ENCODE measurements around the gene ATP11A. TPM values are rescaled to one million over a fixed set of nuclear protein-coding genes. Genes with fewer than 3 reads are reported as not detected.

The ATP11A gene
- total and polyA plus RNA-seq, 2 experiments from 2014 or later: 12.3 to 52.6 TPM

DNA sequence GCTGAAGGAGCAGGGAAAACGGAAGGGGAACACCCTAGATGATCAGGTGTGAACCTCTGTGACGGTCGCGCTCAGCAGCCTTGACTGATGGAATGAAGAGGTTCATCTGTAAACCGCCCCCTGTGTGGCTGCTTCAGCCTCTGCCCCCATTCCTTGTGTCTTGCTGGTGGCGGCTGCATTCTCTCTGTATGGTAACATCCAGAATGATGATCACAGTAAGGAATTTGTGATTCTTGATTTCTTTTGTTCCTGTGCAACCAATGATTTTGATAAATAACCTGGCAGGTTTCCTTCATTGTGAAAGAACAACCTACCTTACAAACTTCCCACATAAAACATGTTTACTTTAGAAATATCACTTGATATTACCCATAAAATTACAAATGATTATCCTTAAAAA, 160.4 kb downstream of the ATP11A start:
- Histone ChIP-seq H3K79me2 (replicated peaks; ENCODE audit: insufficient read depth) (no peaks in the 10 kb centered on the region), H3F3A (replicated peaks; ENCODE audit: low read depth) (0 out of 2 replicates have a peak, but pooled peaks cover 5% of the 10 kb centered on the region), H3K27ac (ENCODE audit: low read depth) (no peak overlapping the region), H3K4me1 (ENCODE audit: insufficient read depth) (no peaks in the 10 kb centered on the region), H2AFZ (no peak overlapping the region), H3K9me2 (ENCODE audit: insufficient read depth) (no peaks in the 10 kb centered on the region), H3K36me3 (ENCODE audit: insufficient read depth) (0 out of 2 replicates have a peak, but pooled peaks cover 10% of the 10 kb centered on the region), H3K4me3 (no peak overlapping the region), H3K4me2 (no peak overlapping the region), H4K20me1 (replicated peaks; ENCODE audit: insufficient read depth) (peaks cover 4% of the 10 kb centered on the region; the same call in 1 of the 2 replicates), H3K27me3 (ENCODE audit: insufficient read depth) (no peaks in the 10 kb centered on the region)
- peaks cover 52% of the 10 kb centered on the region for H3K36me3 Mint-ChIP-seq (ENCODE audit: low read depth)
- no peak overlapping the region for H3K27ac Mint-ChIP-seq
- no peak for TF ChIP-seq ZNF462 (CRISPR knock-in tag; IDR thresholded peaks at IDR 0.05)
- TF ChIP-seq, protein P1, sequence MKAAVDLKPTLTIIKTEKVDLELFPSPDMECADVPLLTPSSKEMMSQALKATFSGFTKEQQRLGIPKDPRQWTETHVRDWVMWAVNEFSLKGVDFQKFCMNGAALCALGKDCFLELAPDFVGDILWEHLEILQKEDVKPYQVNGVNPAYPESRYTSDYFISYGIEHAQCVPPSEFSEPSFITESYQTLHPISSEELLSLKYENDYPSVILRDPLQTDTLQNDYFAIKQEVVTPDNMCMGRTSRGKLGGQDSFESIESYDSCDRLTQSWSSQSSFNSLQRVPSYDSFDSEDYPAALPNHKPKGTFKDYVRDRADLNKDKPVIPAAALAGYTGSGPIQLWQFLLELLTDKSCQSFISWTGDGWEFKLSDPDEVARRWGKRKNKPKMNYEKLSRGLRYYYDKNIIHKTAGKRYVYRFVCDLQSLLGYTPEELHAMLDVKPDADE (IDR thresholded peaks at IDR 0.05): no peak
- no peak for TF ChIP-seq JUNB (IDR thresholded peaks at IDR 0.05; ENCODE audit: unreplicated experiment)
- no peak for TF ChIP-seq ZNF331 (CRISPR knock-in tag; IDR thresholded peaks at IDR 0.05; ENCODE audit: low read depth)
- TF ChIP-seq, protein P2, sequence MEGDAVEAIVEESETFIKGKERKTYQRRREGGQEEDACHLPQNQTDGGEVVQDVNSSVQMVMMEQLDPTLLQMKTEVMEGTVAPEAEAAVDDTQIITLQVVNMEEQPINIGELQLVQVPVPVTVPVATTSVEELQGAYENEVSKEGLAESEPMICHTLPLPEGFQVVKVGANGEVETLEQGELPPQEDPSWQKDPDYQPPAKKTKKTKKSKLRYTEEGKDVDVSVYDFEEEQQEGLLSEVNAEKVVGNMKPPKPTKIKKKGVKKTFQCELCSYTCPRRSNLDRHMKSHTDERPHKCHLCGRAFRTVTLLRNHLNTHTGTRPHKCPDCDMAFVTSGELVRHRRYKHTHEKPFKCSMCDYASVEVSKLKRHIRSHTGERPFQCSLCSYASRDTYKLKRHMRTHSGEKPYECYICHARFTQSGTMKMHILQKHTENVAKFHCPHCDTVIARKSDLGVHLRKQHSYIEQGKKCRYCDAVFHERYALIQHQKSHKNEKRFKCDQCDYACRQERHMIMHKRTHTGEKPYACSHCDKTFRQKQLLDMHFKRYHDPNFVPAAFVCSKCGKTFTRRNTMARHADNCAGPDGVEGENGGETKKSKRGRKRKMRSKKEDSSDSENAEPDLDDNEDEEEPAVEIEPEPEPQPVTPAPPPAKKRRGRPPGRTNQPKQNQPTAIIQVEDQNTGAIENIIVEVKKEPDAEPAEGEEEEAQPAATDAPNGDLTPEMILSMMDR (conservative IDR thresholded peaks at IDR 0.05; ENCODE audit: low read depth in 2 of 2): no peak
- no peak for TF ChIP-seq EZH2phosphoT487 (IDR thresholded peaks at IDR 0.05; ENCODE audit: unreplicated experiment)
- no peak for TF ChIP-seq ZNF114 (CRISPR knock-in tag; IDR thresholded peaks at IDR 0.05)
- TF ChIP-seq CREB1 (CRISPR knock-in tag; IDR thresholded peaks at IDR 0.05; ENCODE audit: low read depth): no peak
- no peak for TF ChIP-seq NANOG (IDR thresholded peaks at IDR 0.05; ENCODE audit: borderline replicate concordance)
- TF ChIP-seq STAT1 (IDR thresholded peaks at IDR 0.05; ENCODE audit: unreplicated experiment): no peak
- TF ChIP-seq POLR2AphosphoS5 (IDR thresholded peaks at IDR 0.05; ENCODE audit: low read depth): no peak
- TF ChIP-seq EZH2 (IDR thresholded peaks at IDR 0.05; ENCODE audit: low read depth, unreplicated experiment): no peak
- no peak for TF ChIP-seq REST (IDR thresholded peaks at IDR 0.05; ENCODE audit: unreplicated experiment)
- peaks cover 2% of the 10 kb centered on the region for H3K27me3 Mint-ChIP-seq (ENCODE audit: insufficient read depth, low read depth, poor library complexity)
- ATAC-seq: no peak
- no peaks in the 10 kb centered on the region; the same call in 2 of the 3 replicates for H3K9me3 Mint-ChIP-seq
- H3K4me3 Mint-ChIP-seq: no peak overlapping the region
- DNase-seq (ENCODE audit: low spot score): no peak
- H3K4me1 Mint-ChIP-seq: peaks cover 4% of the 10 kb centered on the region; the same call in 1 of the 3 replicates

Measured in GM23338 (cell line).